Heart left ventricle (tissue), 16 donors: ENCODE data around the gene IRF1. TPM values are rescaled to one million over a fixed set of nuclear protein-coding genes. Genes with fewer than 3 reads are reported as not detected.

ENCODE experiments used
- ATAC-seq, 4 donors: fragments of 200-7000 bp; cut with Tn5 transposase; one replicate each; pipeline ENCODE4 v1.9.1; 2020 to 2022; ENCODE audit warnings: moderate library complexity in 4 of 4, mild to moderate bottlenecking in 3 of 4, moderate number of reproducible peaks in 1 of 4
- DNase-seq, 5 donors: peaks; one replicate each; pipeline ENCODE4 v3.0.0-alpha.2; 2020
- H3K27ac ChIP-seq, 12 donors: fragments of 200-600 bp; sonication (generic) in 4 of 12; one replicate each; pipeline versions ENCODE4 v1.5.0 to v1.8.0; 2016 to 2022; ENCODE audit warnings: mild to moderate bottlenecking in 2 of 12
- H3K27me3 ChIP-seq, 9 donors: fragments of 200-600 bp; sonication (generic) in 2 of 9; one replicate each; pipeline versions ENCODE4 v1.5.1 to v1.8.0; 2016 to 2022; ENCODE audit warnings: mild to moderate bottlenecking in 3 of 9
- H3K36me3 ChIP-seq, 9 donors: fragments of 200-600 bp; sonication (generic) in 2 of 9; one replicate each; pipeline versions ENCODE4 v1.5.0 to v1.8.0; 2018 to 2022; ENCODE audit warnings: mild to moderate bottlenecking in 2 of 9
- H3K4me1 ChIP-seq, 12 donors: fragments of 200-600 bp; sonication (generic) in 4 of 12; one replicate each; pipeline versions ENCODE4 v1.5.0 to v1.8.0; 2016 to 2022; ENCODE audit warnings: mild to moderate bottlenecking in 3 of 12
- H3K4me3 ChIP-seq, 12 donors: fragments of 200-600 bp; sonication (generic) in 4 of 12; one replicate each; pipeline versions ENCODE4 v1.5.0 to v1.8.0; 2017 to 2022; ENCODE audit warnings: mild to moderate bottlenecking in 9 of 12, moderate library complexity in 4 of 12
- H3K9me3 ChIP-seq, 12 donors: fragments of 200-600 bp; sonication (generic) in 4 of 12; one replicate each; pipeline versions ENCODE4 v1.5.0 to v1.8.0; 2016 to 2022; ENCODE audit warnings: mild to moderate bottlenecking in 1 of 12
- CTCF ChIP-seq, 12 donors: fragments of 200-600 bp; sonication (generic) in 4 of 12; IDR thresholded peaks; one replicate each; pipeline versions ENCODE4 v1.5.0 to v1.8.0; 2018 to 2022; ENCODE audit warnings: antibody characterized with exemption in 12 of 12, mild to moderate bottlenecking in 5 of 12
- POLR2A ChIP-seq, 2 donors: fragments of 450-650 bp; IDR thresholded peaks; one replicate each; pipeline ENCODE4 v1.6.1; 2017; ENCODE audit warnings: antibody characterized with exemption in 2 of 2, mild to moderate bottlenecking in 2 of 2, moderate library complexity in 2 of 2
- WGBS, 4 donors: extraction: QIAGEN DNeasy Blood & Tissue Kit in 2 of 4; methylation state at CpG; one replicate each; pipeline versions ENCODE4 v1.1.5 to v1.1.7; 2013 to 2018; 5-methylcytosine and 5-hydroxymethylcytosine counted together
- intact Hi-C, 10 donors: fragments of 100-400 bp; cut with DNase I; formaldehyde crosslinking; loops; one replicate each; pipeline versions ENCODE4 v1.11.1 to v1.14.2; 2022
- polyA plus RNA-seq, 2 donors: library from polyadenylated mRNA; stranded (reverse); fragments of 200-250 nt; gene quantifications; one replicate each; pipeline ENCODE4 v1.2.3, GENCODE V29; 2013
- total RNA-seq, 9 donors: library from RNA; depleted of rRNA in 2 of 9; stranded (reverse); fragments of >200 nt in 2 of 9; fragmentation: NEBNext Ultra II Directional in 3 of 9; extraction: Animal tissue kit (Norgen Biotek cat#: 25700) in 3 of 9; gene quantifications; one replicate each; pipeline versions ENCODE4 v1.1.0 to v1.2.4, GENCODE V29; 2016 to 2023
- donor health status: ischemic (EF 13 %, LVEDD 7.1; RV severe dilation, severe dysfunction).
- donor health status: healthy with polysubstance abuse.
- donor health status: DM: no; HTN: yes; CAD: no.
- donor health status: DM: no; HTN: no; CAD: no.
- donor health status: ischemic (EF 25% LVEDD 6.9; RV normal size, moderate dysfunction).
- donor health status: ischemic (EF 25% LVEDD 5.7; RV mildly dilated, moderate dysfunction).
- donor health status: healthy.
- donor health status: DM: yes; HTN: yes; CAD: no.
- donor health status: ischemic (EF 35%, LVEDD 5.7; RV mildly dilated, moderate dysfunction).
- donor health status: nonischemic (EF 11% LVEDD 7.7; RV severe dilation, severe dysfunction).
- donor health status: DM: yes; HTN: yes; CAD: no.
- donor health status: PGD.
- donor health status: ischemic (EF 29% LVEDD 5.4; RV normal size, mild dysfunction).
- donor health status: nonischemic (EF 23%, LVEDD 6.1; RV moderate dilation, normal function).

The IRF1 gene
- total and polyA plus RNA-seq, 11 donors: 7.5 to 190 (median 18.4) TPM

GRCh38 chr5:132447196-132447595 lies 43.4 kb downstream of the IRF1 start:
- peak in 1 of 4 donors; percentile 6 for ATAC-seq
- H3K36me3 ChIP-seq: peaks cover 0 to 29% (median 17%) of the 10 kb centered on the region in 9 donors
- DNase-seq: no peak
- no peaks in the 10 kb centered on the region for H3K27me3 ChIP-seq
- 66 to 84% (median 77%) methylated on average over 2 of the region's 2 CpGs for WGBS, 4 donors
- H3K9me3 ChIP-seq: no peaks in the 10 kb centered on the region
- intact Hi-C loops: no loop called here
- H3K4me3 ChIP-seq: no peak overlapping the region
- TF ChIP-seq POLR2A (IDR thresholded peaks at IDR 0.05): no peak
- TF ChIP-seq CTCF (IDR thresholded peaks at IDR 0.05): no peak
- H3K27ac ChIP-seq: peak overlapping the region in 11 of 12 donors; percentile 38 to 77 (median 61)
- H3K4me1 ChIP-seq: peaks cover 17 to 67% (median 52%) of the 10 kb centered on the region in 12 donors

- no peak for TF ChIP-seq CTCF (IDR thresholded peaks at IDR 0.05)
- TF ChIP-seq POLR2A (IDR thresholded peaks at IDR 0.05): no peak
- Histone ChIP-seq H3K27ac (peak overlapping the region in 11 of 12 donors; percentile 38 to 77 (median 68)), H3K9me3 (no peaks in the 10 kb centered on the region), H3K36me3 (peaks cover 0 to 26% (median 14%) of the 10 kb centered on the region in 9 donors), H3K27me3 (no peaks in the 10 kb centered on the region), H3K4me1 (peaks cover 17 to 70% (median 56%) of the 10 kb centered on the region in 12 donors), H3K4me3 (no peak overlapping the region)
- DNase-seq: peak in 4 of 5 donors; percentile 82 to 89 (median 84)
- 19 to 28% (median 22%) methylated on average over 6 of the region's 6 CpGs for WGBS, 4 donors
- intact Hi-C loops: no loop called here
- ATAC-seq: peak; percentile 87 to 91 (median 90)
Observed at GRCh38 chr5:132446621-132447020, 44.0 kb downstream of the IRF1 start.

- no peaks in the 10 kb centered on the region for H3K27me3 ChIP-seq
- peak overlapping the region in 11 of 12 donors; percentile 38 to 77 (median 68) for H3K27ac ChIP-seq
- peak in 2 of 4 donors; percentile 13 to 58 for ATAC-seq
- intact Hi-C loops: no loop called here
- no peak for DNase-seq
- H3K4me3 ChIP-seq: no peak overlapping the region
- H3K9me3 ChIP-seq: no peaks in the 10 kb centered on the region
- no peak for TF ChIP-seq CTCF (IDR thresholded peaks at IDR 0.05)
- no peak for TF ChIP-seq POLR2A (IDR thresholded peaks at IDR 0.05)
- WGBS, 4 donors: 25 to 49% (median 31%) methylated on average over 3 of the region's 3 CpGs
- H3K4me1 ChIP-seq: peaks cover 17 to 76% (median 62%) of the 10 kb centered on the region in 12 donors
- H3K36me3 ChIP-seq: peaks cover 0 to 21% (median 9%) of the 10 kb centered on the region in 9 donors
Observed at GRCh38 chr5:132445930-132446329, 44.6 kb downstream of the IRF1 start.

GRCh38 chr5:132445640-132445923 lies 45.0 kb downstream of the IRF1 start:
- TF ChIP-seq POLR2A (IDR thresholded peaks at IDR 0.05) (no peak), CTCF (IDR thresholded peaks at IDR 0.05) (no peak)
- peak in 1 of 4 donors; percentile 13 for ATAC-seq
- no peak for DNase-seq
- H3K27me3 ChIP-seq: no peaks in the 10 kb centered on the region
- H3K4me3 ChIP-seq: no peak overlapping the region
- H3K9me3 ChIP-seq: no peaks in the 10 kb centered on the region
- peaks cover 17 to 79% (median 62%) of the 10 kb centered on the region in 12 donors for H3K4me1 ChIP-seq
- intact Hi-C loops: no loop called here
- WGBS, 4 donors: 60 to 67% (median 63%) methylated on average over 4 of the region's 4 CpGs
- peak overlapping the region in 11 of 12 donors; percentile 38 to 77 (median 68) for H3K27ac ChIP-seq
- peaks cover 0 to 23% (median 6%) of the 10 kb centered on the region in 9 donors for H3K36me3 ChIP-seq
